GM19438 (cell line): ENCODE data around the gene STING1.

Source experiments
- ATAC-seq: cut with Tn5 transposase; IDR thresholded peaks from one replicate; pipeline ENCODE4 v1.9.1; 2021; ENCODE audit warnings: low read depth; ENCODE audit not compliant: unreplicated experiment

The STING1 gene

GRCh38 chr5:139470821-139471300, 11.7 kb downstream of the STING1 start, which contains the start of gene SMIM33:
Gene SMIM33 (plus strand): TSS chr5:139471004. CDS start chr5:139471122, 118 bp downstream.
- ATAC-seq, result no peak

- no peak for ATAC-seq
Measured at GRCh38 chr5:139468421-139468931, 14.1 kb downstream of the STING1 start.

- ATAC-seq, result no peak
Measured at GRCh38 chr5:139462586-139463276, 19.8 kb downstream of the STING1 start, which contains the start of gene ECSCR. Gene ECSCR (minus strand): TSS chr5:139462743. CDS start chr5:139462670, 73 bp downstream.

- ATAC-seq, result no peak
Measured at GRCh38 chr5:139461698-139462097, 20.9 kb downstream of the STING1 start.

- ATAC-seq, result no peak
Measured at GRCh38 chr5:139461176-139461575, 21.4 kb downstream of the STING1 start.

- ATAC-seq, result no peak
Measured at GRCh38 chr5:139460455-139460854, 22.1 kb downstream of the STING1 start.

- ATAC-seq, result peak; percentile 47
Measured at GRCh38 chr5:139459451-139459934, 23.1 kb downstream of the STING1 start.

GRCh38 chr5:139458580-139459407, 23.8 kb downstream of the STING1 start:
- ATAC-seq, result peak; percentile 51

- ATAC-seq, result no peak
Measured at GRCh38 chr5:139457653-139458306, 24.8 kb downstream of the STING1 start.

- ATAC-seq, result no peak
Measured at GRCh38 chr5:139457241-139457640, 25.3 kb downstream of the STING1 start.

- no peak for ATAC-seq
Measured at GRCh38 chr5:139456776-139457175, 25.8 kb downstream of the STING1 start.

- no peak for ATAC-seq
Measured at GRCh38 chr5:139454568-139455290, 27.8 kb downstream of the STING1 start.

GRCh38 chr5:139453683-139454567, 28.6 kb downstream of the STING1 start:
- no peak for ATAC-seq

GRCh38 chr5:139451878-139452660, 30.5 kb downstream of the STING1 start:
- no peak for ATAC-seq

- ATAC-seq, result no peak
Measured at GRCh38 chr5:139451176-139451575, 31.4 kb downstream of the STING1 start.

- ATAC-seq, result no peak
Measured at GRCh38 chr5:139446956-139447779, 35.4 kb downstream of the STING1 start.
